ENCODE data around the gene TMEM14A. TPM values are rescaled to one million over a fixed set of nuclear protein-coding genes. Genes with fewer than 3 reads are reported as not detected.

Gene TMEM14A
- total and polyA plus RNA-seq, 9 of the 15 experiments (the other 6 are each of a cell fraction or from before 2014, with no cell fraction given) = 3.5 to 43.3 (median 8.5) TPM

DNA sequence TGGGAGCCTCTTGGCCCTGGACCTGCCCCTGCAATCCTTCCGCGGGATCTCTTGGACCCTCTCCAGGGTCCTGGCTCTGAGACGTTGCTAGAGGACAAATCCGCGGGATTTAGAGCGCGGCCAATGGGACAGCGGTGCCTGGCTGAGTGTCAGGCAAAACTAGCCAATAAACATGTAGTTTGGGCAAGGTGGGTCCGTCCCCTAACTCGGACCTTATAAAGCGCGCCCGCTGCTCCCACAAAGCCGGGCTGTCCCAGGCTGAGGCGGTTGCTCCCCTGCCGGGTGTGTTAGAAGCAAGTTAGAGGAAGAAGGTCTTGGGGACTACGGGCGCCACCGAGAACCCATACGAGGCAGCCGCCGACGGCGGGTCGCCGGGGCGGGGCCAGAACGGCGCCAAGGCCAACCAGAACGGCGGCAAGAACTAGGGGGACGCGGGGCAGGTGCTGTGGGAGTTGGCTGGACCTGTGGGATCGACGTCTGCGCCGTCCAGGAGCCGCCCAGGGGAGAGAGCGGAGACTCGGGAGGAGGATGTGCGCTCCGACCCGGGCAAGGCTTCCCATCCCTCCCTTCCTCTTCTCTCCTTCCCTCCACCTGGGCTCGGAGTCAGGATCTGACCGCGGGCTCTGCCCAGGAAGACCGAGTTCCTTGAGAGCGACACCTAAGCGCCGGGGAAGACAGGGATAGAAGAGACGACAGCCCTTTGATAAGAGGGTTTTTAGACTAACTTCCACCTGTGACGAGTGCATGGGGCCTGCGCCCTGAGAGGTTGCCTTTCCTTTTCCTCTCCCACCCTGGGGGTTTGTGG lies 6.5 kb upstream of the TMEM14A start (continued):
- TF ChIP-seq, protein P1, sequence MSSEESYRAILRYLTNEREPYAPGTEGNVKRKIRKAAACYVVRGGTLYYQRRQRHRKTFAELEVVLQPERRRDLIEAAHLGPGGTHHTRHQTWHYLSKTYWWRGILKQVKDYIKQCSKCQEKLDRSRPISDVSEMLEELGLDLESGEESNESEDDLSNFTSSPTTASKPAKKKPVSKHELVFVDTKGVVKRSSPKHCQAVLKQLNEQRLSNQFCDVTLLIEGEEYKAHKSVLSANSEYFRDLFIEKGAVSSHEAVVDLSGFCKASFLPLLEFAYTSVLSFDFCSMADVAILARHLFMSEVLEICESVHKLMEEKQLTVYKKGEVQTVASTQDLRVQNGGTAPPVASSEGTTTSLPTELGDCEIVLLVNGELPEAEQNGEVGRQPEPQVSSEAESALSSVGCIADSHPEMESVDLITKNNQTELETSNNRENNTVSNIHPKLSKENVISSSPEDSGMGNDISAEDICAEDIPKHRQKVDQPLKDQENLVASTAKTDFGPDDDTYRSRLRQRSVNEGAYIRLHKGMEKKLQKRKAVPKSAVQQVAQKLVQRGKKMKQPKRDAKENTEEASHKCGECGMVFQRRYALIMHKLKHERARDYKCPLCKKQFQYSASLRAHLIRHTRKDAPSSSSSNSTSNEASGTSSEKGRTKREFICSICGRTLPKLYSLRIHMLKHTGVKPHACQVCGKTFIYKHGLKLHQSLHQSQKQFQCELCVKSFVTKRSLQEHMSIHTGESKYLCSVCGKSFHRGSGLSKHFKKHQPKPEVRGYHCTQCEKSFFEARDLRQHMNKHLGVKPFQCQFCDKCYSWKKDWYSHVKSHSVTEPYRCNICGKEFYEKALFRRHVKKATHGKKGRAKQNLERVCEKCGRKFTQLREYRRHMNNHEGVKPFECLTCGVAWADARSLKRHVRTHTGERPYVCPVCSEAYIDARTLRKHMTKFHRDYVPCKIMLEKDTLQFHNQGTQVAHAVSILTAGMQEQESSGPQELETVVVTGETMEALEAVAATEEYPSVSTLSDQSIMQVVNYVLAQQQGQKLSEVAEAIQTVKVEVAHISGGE (CRISPR knock-in tag; IDR thresholded peaks at IDR 0.05) = no peak
- TF ChIP-seq, protein P2, sequence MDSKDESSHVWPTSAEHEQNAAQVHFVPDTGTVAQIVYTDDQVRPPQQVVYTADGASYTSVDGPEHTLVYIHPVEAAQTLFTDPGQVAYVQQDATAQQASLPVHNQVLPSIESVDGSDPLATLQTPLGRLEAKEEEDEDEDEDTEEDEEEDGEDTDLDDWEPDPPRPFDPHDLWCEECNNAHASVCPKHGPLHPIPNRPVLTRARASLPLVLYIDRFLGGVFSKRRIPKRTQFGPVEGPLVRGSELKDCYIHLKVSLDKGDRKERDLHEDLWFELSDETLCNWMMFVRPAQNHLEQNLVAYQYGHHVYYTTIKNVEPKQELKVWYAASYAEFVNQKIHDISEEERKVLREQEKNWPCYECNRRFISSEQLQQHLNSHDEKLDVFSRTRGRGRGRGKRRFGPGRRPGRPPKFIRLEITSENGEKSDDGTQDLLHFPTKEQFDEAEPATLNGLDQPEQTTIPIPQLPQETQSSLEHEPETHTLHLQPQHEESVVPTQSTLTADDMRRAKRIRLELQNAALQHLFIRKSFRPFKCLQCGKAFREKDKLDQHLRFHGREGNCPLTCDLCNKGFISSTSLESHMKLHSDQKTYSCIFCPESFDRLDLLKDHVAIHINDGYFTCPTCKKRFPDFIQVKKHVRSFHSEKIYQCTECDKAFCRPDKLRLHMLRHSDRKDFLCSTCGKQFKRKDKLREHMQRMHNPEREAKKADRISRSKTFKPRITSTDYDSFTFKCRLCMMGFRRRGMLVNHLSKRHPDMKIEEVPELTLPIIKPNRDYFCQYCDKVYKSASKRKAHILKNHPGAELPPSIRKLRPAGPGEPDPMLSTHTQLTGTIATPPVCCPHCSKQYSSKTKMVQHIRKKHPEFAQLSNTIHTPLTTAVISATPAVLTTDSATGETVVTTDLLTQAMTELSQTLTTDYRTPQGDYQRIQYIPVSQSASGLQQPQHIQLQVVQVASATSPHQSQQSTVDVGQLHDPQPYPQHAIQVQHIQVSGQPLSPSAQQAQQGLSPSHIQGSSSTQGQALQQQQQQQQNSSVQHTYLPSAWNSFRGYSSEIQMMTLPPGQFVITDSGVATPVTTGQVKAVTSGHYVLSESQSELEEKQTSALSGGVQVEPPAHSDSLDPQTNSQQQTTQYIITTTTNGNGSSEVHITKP (IDR thresholded peaks at IDR 0.05; ENCODE audit: partially characterized antibody) = no peak
- TF ChIP-seq CXXC5 (CRISPR knock-in tag; IDR thresholded peaks at IDR 0.05) (peak; percentile 53), ZBTB8A (IDR thresholded peaks at IDR 0.05; ENCODE audit: partially characterized antibody) (no peak), ILK (tag; IDR thresholded peaks at IDR 0.05; ENCODE audit: borderline replicate concordance, low read depth) (no peak), PHF20 (IDR thresholded peaks at IDR 0.05; ENCODE audit: partially characterized antibody) (peak; percentile 10), TCF3 (CRISPR knock-in tag; IDR thresholded peaks at IDR 0.05) (no peak), STAT5A (IDR thresholded peaks at IDR 0.05; ENCODE audit: borderline replicate concordance, low read length) (no peak), MYBL2 (IDR thresholded peaks at IDR 0.05; ENCODE audit: low read depth) (no peak), MYBL2 (CRISPR knock-in tag; IDR thresholded peaks at IDR 0.05; ENCODE audit: borderline replicate concordance) (no peak), YBX1 (IDR thresholded peaks at IDR 0.05) (no peak), TCFL5 (CRISPR knock-in tag; conservative IDR thresholded peaks at IDR 0.05) (no peak), FOXP1 (CRISPR knock-in tag; IDR thresholded peaks at IDR 0.05) (no peak)
- TF ChIP-seq, protein P3, sequence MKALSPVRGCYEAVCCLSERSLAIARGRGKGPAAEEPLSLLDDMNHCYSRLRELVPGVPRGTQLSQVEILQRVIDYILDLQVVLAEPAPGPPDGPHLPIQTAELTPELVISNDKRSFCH (CRISPR knock-in tag; IDR thresholded peaks at IDR 0.05) = no peak
- TF ChIP-seq, protein P3 (tag; IDR thresholded peaks at IDR 0.05) = no peak
- TF ChIP-seq, protein P4, sequence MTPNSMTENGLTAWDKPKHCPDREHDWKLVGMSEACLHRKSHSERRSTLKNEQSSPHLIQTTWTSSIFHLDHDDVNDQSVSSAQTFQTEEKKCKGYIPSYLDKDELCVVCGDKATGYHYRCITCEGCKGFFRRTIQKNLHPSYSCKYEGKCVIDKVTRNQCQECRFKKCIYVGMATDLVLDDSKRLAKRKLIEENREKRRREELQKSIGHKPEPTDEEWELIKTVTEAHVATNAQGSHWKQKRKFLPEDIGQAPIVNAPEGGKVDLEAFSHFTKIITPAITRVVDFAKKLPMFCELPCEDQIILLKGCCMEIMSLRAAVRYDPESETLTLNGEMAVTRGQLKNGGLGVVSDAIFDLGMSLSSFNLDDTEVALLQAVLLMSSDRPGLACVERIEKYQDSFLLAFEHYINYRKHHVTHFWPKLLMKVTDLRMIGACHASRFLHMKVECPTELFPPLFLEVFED (CRISPR knock-in tag; conservative IDR thresholded peaks at IDR 0.05) = no peak
- TF ChIP-seq, protein P5, sequence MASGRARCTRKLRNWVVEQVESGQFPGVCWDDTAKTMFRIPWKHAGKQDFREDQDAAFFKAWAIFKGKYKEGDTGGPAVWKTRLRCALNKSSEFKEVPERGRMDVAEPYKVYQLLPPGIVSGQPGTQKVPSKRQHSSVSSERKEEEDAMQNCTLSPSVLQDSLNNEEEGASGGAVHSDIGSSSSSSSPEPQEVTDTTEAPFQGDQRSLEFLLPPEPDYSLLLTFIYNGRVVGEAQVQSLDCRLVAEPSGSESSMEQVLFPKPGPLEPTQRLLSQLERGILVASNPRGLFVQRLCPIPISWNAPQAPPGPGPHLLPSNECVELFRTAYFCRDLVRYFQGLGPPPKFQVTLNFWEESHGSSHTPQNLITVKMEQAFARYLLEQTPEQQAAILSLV (tag; IDR thresholded peaks at IDR 0.05) = no peak

Measured in K562 (cell line).